Hematopoietic multipotent progenitor cell treated with erythropoietin and hydrocortisone succinate and interleukin-3 and kit ligand, for 17 days (in vitro differentiated cells): ENCODE data around the gene ZBTB18.
"Not testable (repeated sequence)": the region's sequence is repeated elsewhere in the genome, so short reads cannot be mapped to it uniquely, and the experiment has no call there.

Source experiments
- DNase-seq: peaks from one replicate; pipeline ENCODE4 v3.0.0-alpha.2; 2015; ENCODE audit warnings: low spot score

The ZBTB18 gene

GRCh38 chr1:244050835-244051444 is at the start of gene ZBTB18:
Gene ZBTB18 (plus strand): TSS chr1:244051283. CDS start chr1:244051432, 149 bp downstream.
- peak; percentile 14 for DNase-seq

- DNase-seq: no peak
Observed at GRCh38 chr1:244002721-244003120, 48.4 kb upstream of the ZBTB18 start.

- no peak for DNase-seq
Observed at GRCh38 chr1:244005455-244005854, 45.6 kb upstream of the ZBTB18 start.

- no peak for DNase-seq
Observed at GRCh38 chr1:244006381-244006901, 44.6 kb upstream of the ZBTB18 start.

GRCh38 chr1:244006961-244007360 is 44.1 kb upstream of the ZBTB18 start:
- no peak for DNase-seq

GRCh38 chr1:244010191-244010590 is 40.9 kb upstream of the ZBTB18 start:
- DNase-seq: no peak

GRCh38 chr1:244010703-244011123 is 40.4 kb upstream of the ZBTB18 start:
- DNase-seq: no peak

- DNase-seq: no peak
Observed at GRCh38 chr1:244011271-244011670, 39.8 kb upstream of the ZBTB18 start.

- no peak for DNase-seq
Observed at GRCh38 chr1:244011786-244012185, 39.3 kb upstream of the ZBTB18 start.

- no peak for DNase-seq
Observed at GRCh38 chr1:244012202-244012601, 38.9 kb upstream of the ZBTB18 start.

GRCh38 chr1:244013100-244013499 is 38.0 kb upstream of the ZBTB18 start:
- DNase-seq: no peak

- not testable (repeated sequence) for DNase-seq
Observed at GRCh38 chr1:244014862-244015261, 36.2 kb upstream of the ZBTB18 start.

- no peak for DNase-seq
Observed at GRCh38 chr1:244019982-244020485, 31.0 kb upstream of the ZBTB18 start.

GRCh38 chr1:244021427-244021826 is 29.7 kb upstream of the ZBTB18 start:
- DNase-seq: no peak

- no peak for DNase-seq
Observed at GRCh38 chr1:244022311-244022710, 28.8 kb upstream of the ZBTB18 start.

- no peak for DNase-seq
Observed at GRCh38 chr1:244022864-244023440, 28.1 kb upstream of the ZBTB18 start.

GRCh38 chr1:244027491-244028145 is 23.5 kb upstream of the ZBTB18 start:
- DNase-seq: no peak

GRCh38 chr1:244028701-244029100 is 22.4 kb upstream of the ZBTB18 start:
- DNase-seq: no peak

- DNase-seq: no peak
Observed at GRCh38 chr1:244029124-244029523, 22.0 kb upstream of the ZBTB18 start.

- DNase-seq: no peak
Observed at GRCh38 chr1:244030481-244031040, 20.5 kb upstream of the ZBTB18 start.

GRCh38 chr1:244035358-244035757 is 15.7 kb upstream of the ZBTB18 start:
- no peak for DNase-seq

- no peak for DNase-seq
Observed at GRCh38 chr1:244037252-244037651, 13.8 kb upstream of the ZBTB18 start.
